GM21526 (cell line): Measurements from ENCODE around the gene SPART.
A peak's percentile ranks its signal among the peaks of the same experiment; 100 is the strongest.

ENCODE experiments used
- ATAC-seq: cut with Tn5 transposase; IDR thresholded peaks from one replicate; pipeline ENCODE4 v1.9.1; 2021; ENCODE audit warnings: moderate library complexity; ENCODE audit not compliant: unreplicated experiment, low FRiP score

Gene SPART

GRCh38 chr13:36346222-36347083 lies at the start of gene SPART:
Gene SPART (minus strand): TSS chr13:36346394. CDS start chr13:36335830, 10,564 bp downstream.
- ATAC-seq = peak; percentile 94

- no peak for ATAC-seq
Measured at GRCh38 chr13:36395280-36395679, 49.1 kb upstream of the SPART start.

- no peak for ATAC-seq
Measured at GRCh38 chr13:36385489-36385888, 39.3 kb upstream of the SPART start.

- no peak for ATAC-seq
Measured at GRCh38 chr13:36382030-36382429, 35.8 kb upstream of the SPART start.

- no peak for ATAC-seq
Measured at GRCh38 chr13:36377826-36378468, 31.8 kb upstream of the SPART start.

- no peak for ATAC-seq
Measured at GRCh38 chr13:36374063-36374462, 27.9 kb upstream of the SPART start.

- no peak for ATAC-seq
Measured at GRCh38 chr13:36371185-36371584, 25.0 kb upstream of the SPART start.

- ATAC-seq = no peak
Measured at GRCh38 chr13:36370108-36370429, 23.9 kb upstream of the SPART start.

GRCh38 chr13:36369268-36370107 lies 23.3 kb upstream of the SPART start:
- ATAC-seq = no peak

- no peak for ATAC-seq
Measured at GRCh38 chr13:36366031-36366430, 19.8 kb upstream of the SPART start.

- no peak for ATAC-seq
Measured at GRCh38 chr13:36363366-36363863, 17.2 kb upstream of the SPART start.

GRCh38 chr13:36362914-36363313 lies 16.7 kb upstream of the SPART start:
- no peak for ATAC-seq

GRCh38 chr13:36362251-36362650 lies 16.1 kb upstream of the SPART start:
- no peak for ATAC-seq

- no peak for ATAC-seq
Measured at GRCh38 chr13:36360903-36361302, 14.7 kb upstream of the SPART start.

GRCh38 chr13:36359301-36359950 lies 13.2 kb upstream of the SPART start:
- no peak for ATAC-seq

GRCh38 chr13:36358175-36358718 lies 12.1 kb upstream of the SPART start:
- no peak for ATAC-seq

- no peak for ATAC-seq
Measured at GRCh38 chr13:36357692-36358091, 11.5 kb upstream of the SPART start.

GRCh38 chr13:36357231-36357630 lies 11.0 kb upstream of the SPART start:
- ATAC-seq = no peak

GRCh38 chr13:36356058-36356457 lies 9.9 kb upstream of the SPART start:
- no peak for ATAC-seq

- no peak for ATAC-seq
Measured at GRCh38 chr13:36355632-36356031, 9.4 kb upstream of the SPART start.
